Measurements from ENCODE around the gene GART.

DNA sequence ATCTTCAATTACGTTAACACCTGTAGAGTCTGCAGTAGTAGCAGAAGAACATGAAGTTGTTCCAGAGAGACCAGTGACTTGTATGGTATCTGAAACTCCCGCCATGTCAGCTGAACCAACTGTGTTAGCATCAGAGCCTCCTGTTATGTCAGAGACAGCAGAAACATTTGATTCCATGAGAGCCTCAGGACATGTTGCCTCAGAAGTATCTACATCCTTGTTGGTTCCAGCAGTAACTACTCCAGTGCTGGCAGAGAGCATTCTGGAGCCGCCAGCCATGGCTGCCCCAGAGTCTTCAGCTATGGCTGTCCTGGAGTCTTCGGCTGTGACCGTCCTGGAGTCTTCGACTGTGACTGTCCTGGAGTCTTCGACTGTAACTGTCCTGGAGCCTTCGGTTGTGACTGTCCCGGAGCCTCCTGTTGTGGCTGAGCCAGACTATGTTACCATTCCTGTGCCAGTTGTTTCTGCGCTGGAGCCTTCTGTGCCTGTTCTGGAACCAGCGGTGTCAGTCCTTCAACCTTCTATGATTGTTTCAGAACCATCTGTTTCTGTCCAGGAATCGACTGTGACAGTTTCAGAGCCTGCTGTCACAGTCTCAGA is 11.2 kb upstream of the GART start:
- peak; percentile 4; the same call in 1 of the 2 replicates for TF ChIP-seq POLR2A (IDR thresholded peaks at IDR 0.05; ENCODE audit: low read depth, low read length)
- TF ChIP-seq PAX5 (IDR thresholded peaks at IDR 0.05; ENCODE audit: insufficient read depth, low read length, severe bottlenecking), result no peak
- TF ChIP-seq TAF1 (IDR thresholded peaks at IDR 0.05; ENCODE audit: low read depth, low read length), result no peak
- peak; percentile 68 for TF ChIP-seq POLR2AphosphoS5 (IDR thresholded peaks at IDR 0.05; ENCODE audit: low read depth, low read length)
- TF ChIP-seq SPI1 (IDR thresholded peaks at IDR 0.05; ENCODE audit: low read depth, low read length), result no peak

Measured in GM12891 (cell line).